HUDEP-2 (cell line): ENCODE data around the gene GNG7.

ENCODE experiments used
- DNase-seq, 76 experiments: peaks; one replicate each; lab custom pipeline; 2025; ENCODE audit not compliant: unreplicated experiment in 76 of 76; lab: John Stamatoyannopoulos, UW

GNG7 gene

GRCh38 chr19:2727640-2727944, 25.1 kb upstream of the GNG7 start:
- no peak for DNase-seq

- DNase-seq = no peak
These were observed 24.6 kb upstream of the GNG7 start for GRCh38 chr19:2726904-2727639.

GRCh38 chr19:2726160-2726855, 23.8 kb upstream of the GNG7 start:
- DNase-seq = no peak

- no peak for DNase-seq
These were observed 21.7 kb upstream of the GNG7 start for GRCh38 chr19:2724148-2724557.

GRCh38 chr19:2723747-2724146, 21.3 kb upstream of the GNG7 start:
- DNase-seq = no peak

- no peak for DNase-seq
These were observed 20.8 kb upstream of the GNG7 start for GRCh38 chr19:2723345-2723715.

- DNase-seq = peak in 42 of 76 experiments; percentile 10 to 86 (median 46)
These were observed 20.2 kb upstream of the GNG7 start for GRCh38 chr19:2722541-2723344.

GRCh38 chr19:2721570-2722540, 19.4 kb upstream of the GNG7 start:
- no peak for DNase-seq

- DNase-seq = no peak
These were observed 18.5 kb upstream of the GNG7 start, which contains the start of gene DIRAS1 for GRCh38 chr19:2720777-2721569. TSS of gene DIRAS1 (minus strand) at chr19:2721372. CDS start at chr19:2717806, 3,566 bp downstream.

- DNase-seq = peak in 1 of 76 experiments; percentile 26
These were observed 17.7 kb upstream of the GNG7 start for GRCh38 chr19:2719920-2720776.

GRCh38 chr19:2719232-2719735, 16.8 kb upstream of the GNG7 start:
- no peak for DNase-seq

- no peak for DNase-seq
These were observed 15.4 kb upstream of the GNG7 start for GRCh38 chr19:2717638-2718541.

GRCh38 chr19:2716722-2717637, 14.5 kb upstream of the GNG7 start:
- no peak for DNase-seq

- no peak for DNase-seq
These were observed 13.8 kb upstream of the GNG7 start for GRCh38 chr19:2716275-2716650.

GRCh38 chr19:2715470-2716274, 13.2 kb upstream of the GNG7 start:
- no peak for DNase-seq
